ENCODE results near the gene GYPA. TPM values are rescaled to one million over a fixed set of nuclear protein-coding genes. Genes with fewer than 3 reads are reported as not detected.
"Not testable (repeated sequence)": the region's sequence is repeated elsewhere in the genome, so short reads cannot be mapped to it uniquely, and the experiment has no call there.

Gene GYPA
- total RNA-seq (2021; fragmentation: NEBNext Ultra II Directional; extraction: Animal tissue kit (Norgen Biotek cat#: 25700)), result not detected
- long read RNA-seq, result 0 reads

GRCh38 chr4:144140594-144141295 lies at the start of gene GYPA:
TSS of gene GYPA (minus strand) at chr4:144140718. CDS start at chr4:144140635, 83 bp downstream.
- not testable (repeated sequence) for DNase-seq; H3K36me3 Mint-ChIP-seq (ENCODE audit: low read depth); H3K27me3 Mint-ChIP-seq (ENCODE audit: insufficient read depth); H3K4me3 Mint-ChIP-seq; H3K4me1 Mint-ChIP-seq (ENCODE audit: low read depth); H3K27ac Mint-ChIP-seq; H3K9me3 Mint-ChIP-seq

GRCh38 chr4:144190009-144190408 lies 49.5 kb upstream of the GYPA start:
- no peaks in the 10 kb centered on the region for H3K4me1 Mint-ChIP-seq (ENCODE audit: low read depth)
- no peaks in the 10 kb centered on the region for H3K36me3 Mint-ChIP-seq (ENCODE audit: low read depth)
- DNase-seq, result no peak
- H3K9me3 Mint-ChIP-seq, result no peaks in the 10 kb centered on the region
- no peak overlapping the region for H3K4me3 Mint-ChIP-seq
- no peaks in the 10 kb centered on the region for H3K27me3 Mint-ChIP-seq (ENCODE audit: insufficient read depth)
- TF ChIP-seq, protein P1, sequence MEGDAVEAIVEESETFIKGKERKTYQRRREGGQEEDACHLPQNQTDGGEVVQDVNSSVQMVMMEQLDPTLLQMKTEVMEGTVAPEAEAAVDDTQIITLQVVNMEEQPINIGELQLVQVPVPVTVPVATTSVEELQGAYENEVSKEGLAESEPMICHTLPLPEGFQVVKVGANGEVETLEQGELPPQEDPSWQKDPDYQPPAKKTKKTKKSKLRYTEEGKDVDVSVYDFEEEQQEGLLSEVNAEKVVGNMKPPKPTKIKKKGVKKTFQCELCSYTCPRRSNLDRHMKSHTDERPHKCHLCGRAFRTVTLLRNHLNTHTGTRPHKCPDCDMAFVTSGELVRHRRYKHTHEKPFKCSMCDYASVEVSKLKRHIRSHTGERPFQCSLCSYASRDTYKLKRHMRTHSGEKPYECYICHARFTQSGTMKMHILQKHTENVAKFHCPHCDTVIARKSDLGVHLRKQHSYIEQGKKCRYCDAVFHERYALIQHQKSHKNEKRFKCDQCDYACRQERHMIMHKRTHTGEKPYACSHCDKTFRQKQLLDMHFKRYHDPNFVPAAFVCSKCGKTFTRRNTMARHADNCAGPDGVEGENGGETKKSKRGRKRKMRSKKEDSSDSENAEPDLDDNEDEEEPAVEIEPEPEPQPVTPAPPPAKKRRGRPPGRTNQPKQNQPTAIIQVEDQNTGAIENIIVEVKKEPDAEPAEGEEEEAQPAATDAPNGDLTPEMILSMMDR (IDR thresholded peaks at IDR 0.05), result no peak
- H3K27ac Mint-ChIP-seq, result no peak overlapping the region

GRCh38 chr4:144189121-144189520 lies 48.6 kb upstream of the GYPA start:
- DNase-seq, result no peak
- H3K27ac Mint-ChIP-seq, result no peak overlapping the region
- no peaks in the 10 kb centered on the region for H3K27me3 Mint-ChIP-seq (ENCODE audit: insufficient read depth)
- no peaks in the 10 kb centered on the region for H3K36me3 Mint-ChIP-seq (ENCODE audit: low read depth)
- no peaks in the 10 kb centered on the region for H3K4me1 Mint-ChIP-seq (ENCODE audit: low read depth)
- H3K4me3 Mint-ChIP-seq, result no peak overlapping the region
- TF ChIP-seq, protein P1 (IDR thresholded peaks at IDR 0.05), result no peak
- no peaks in the 10 kb centered on the region for H3K9me3 Mint-ChIP-seq

- Mint-ChIP-seq H3K27me3 (ENCODE audit: insufficient read depth) (peaks cover 2% of the 10 kb centered on the region; the same call in 1 of the 2 replicates), H3K4me3 (no peak overlapping the region), H3K27ac (no peak overlapping the region), H3K9me3 (no peaks in the 10 kb centered on the region), H3K4me1 (ENCODE audit: low read depth) (no peaks in the 10 kb centered on the region), H3K36me3 (ENCODE audit: low read depth) (no peaks in the 10 kb centered on the region)
- no peak for DNase-seq
- TF ChIP-seq, protein P1 (IDR thresholded peaks at IDR 0.05), result no peak
Observed at GRCh38 chr4:144185086-144185485, 44.6 kb upstream of the GYPA start.

DNA sequence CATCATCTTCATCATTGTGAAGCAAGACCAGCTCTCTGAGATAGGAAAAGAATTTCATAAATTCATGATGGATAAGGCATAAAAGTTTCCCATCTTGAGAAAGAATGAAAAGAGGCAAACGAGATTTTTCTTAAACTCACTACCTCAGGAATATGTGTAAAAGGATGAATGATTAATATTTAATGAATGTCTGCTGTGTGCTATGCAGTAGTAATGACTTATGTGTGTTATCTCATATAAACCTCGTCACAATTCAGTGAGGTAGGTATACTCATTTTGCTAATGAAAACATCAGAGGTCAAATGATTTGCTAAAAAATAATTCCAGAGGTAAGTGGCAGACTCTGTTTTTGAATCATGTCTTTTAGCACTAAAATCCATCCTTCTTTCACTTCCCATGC lies 42.6 kb upstream of the GYPA start:
- Mint-ChIP-seq H3K27me3 (ENCODE audit: insufficient read depth) (peaks cover 2% of the 10 kb centered on the region; the same call in 1 of the 2 replicates), H3K4me3 (no peak overlapping the region), H3K36me3 (ENCODE audit: low read depth) (no peaks in the 10 kb centered on the region), H3K4me1 (ENCODE audit: low read depth) (no peaks in the 10 kb centered on the region), H3K9me3 (no peaks in the 10 kb centered on the region), H3K27ac (no peak overlapping the region)
- DNase-seq, result no peak
- TF ChIP-seq, protein P1 (IDR thresholded peaks at IDR 0.05), result no peak

- no peak for DNase-seq
- H3K36me3 Mint-ChIP-seq (ENCODE audit: low read depth), result no peaks in the 10 kb centered on the region
- no peaks in the 10 kb centered on the region for H3K9me3 Mint-ChIP-seq
Observed at GRCh38 chr4:144181391-144181790, 40.9 kb upstream of the GYPA start.

More at GRCh38 chr4:144181391-144181790, 40.9 kb upstream of the GYPA start:
- no peak overlapping the region for H3K27ac Mint-ChIP-seq
- no peaks in the 10 kb centered on the region for H3K4me1 Mint-ChIP-seq (ENCODE audit: low read depth)
- peaks cover 2% of the 10 kb centered on the region; the same call in 1 of the 2 replicates for H3K27me3 Mint-ChIP-seq (ENCODE audit: insufficient read depth)
- TF ChIP-seq, protein P1 (IDR thresholded peaks at IDR 0.05), result no peak
- H3K4me3 Mint-ChIP-seq, result no peak overlapping the region

All from HFFc6 (cell line).